Breast epithelium (tissue), 4 donors: Measurements from ENCODE around the gene ZNF627. TPM values are rescaled to one million over a fixed set of nuclear protein-coding genes. Genes with fewer than 3 reads are reported as not detected.
A peak's percentile ranks its signal among the peaks of the same experiment; 100 is the strongest.
"Not testable (repeated sequence)": the region's sequence is repeated elsewhere in the genome, so short reads cannot be mapped to it uniquely, and the experiment has no call there.

ENCODE experiments used
- DNase-seq, 2 donors: peaks; one replicate each; pipeline ENCODE4 v3.0.0-alpha.2; 2019; ENCODE audit warnings: low spot score in 2 of 2
- H3K27ac ChIP-seq, 2 donors: fragments of 200-600 bp; sonication (generic) in 1 of 2; one replicate each; pipeline ENCODE4 v1.5.1; 2016 to 2019; ENCODE audit warnings: mild to moderate bottlenecking in 1 of 2
- H3K27me3 ChIP-seq, 2 donors: fragments of 200-600 bp; sonication (generic) in 1 of 2; one replicate each; pipeline versions ENCODE4 v1.5.1 to v1.6.0; 2017 to 2019; ENCODE audit warnings: control low read depth in 1 of 2, mild to moderate bottlenecking in 1 of 2
- H3K36me3 ChIP-seq: fragments of 200-600 bp; one replicate; pipeline ENCODE4 v1.5.1; 2019
- H3K4me1 ChIP-seq, 2 donors: fragments of 200-600 bp; sonication (generic); one replicate each; pipeline ENCODE4 v1.5.1; 2016 to 2019; ENCODE audit warnings: control low read depth in 1 of 2
- H3K4me3 ChIP-seq, 3 donors: fragments of 200-600 bp; sonication (generic); 1 replicate in 2 of 3; 2 replicates in 1 of 3; pipeline ENCODE4 v1.5.1; 2016 to 2019; ENCODE audit warnings: mild to moderate bottlenecking in 3 of 3, moderate library complexity in 2 of 3
- H3K9me3 ChIP-seq, 2 donors: fragments of 200-600 bp; sonication (generic) in 1 of 2; one replicate each; pipeline ENCODE4 v1.5.1; 2016 to 2019; ENCODE audit warnings: control low read depth in 1 of 2
- CTCF ChIP-seq, 3 donors: fragments of 450-650 bp; IDR thresholded peaks; one replicate each; pipeline ENCODE4 v1.5.1; 2016 to 2017; ENCODE audit warnings: antibody characterized with exemption in 3 of 3, mild to moderate bottlenecking in 3 of 3, moderate library complexity in 3 of 3
- POLR2A ChIP-seq: fragments of 450-650 bp; IDR thresholded peaks from one replicate; pipeline ENCODE4 v1.6.1; 2016; ENCODE audit warnings: antibody characterized with exemption, mild to moderate bottlenecking, moderate library complexity
- POLR2AphosphoS5 ChIP-seq, 3 donors: sonication (generic); formaldehyde crosslinking; IDR thresholded peaks; one replicate each; pipeline ENCODE4 v1.6.1; 2017; ENCODE audit warnings: antibody characterized with exemption in 3 of 3
- intact Hi-C: fragments of 100-400 bp; cut with DNase I; formaldehyde crosslinking; loops from one replicate; pipeline ENCODE4 v1.15.1; 2023; ENCODE audit warnings: low total_unique reads
- total RNA-seq, 3 donors: library from RNA; depleted of rRNA; stranded (reverse); fragments of >200 nt; gene quantifications; one replicate each; pipeline ENCODE4 v1.1.0, GENCODE V29; 2016

Gene ZNF627
- total RNA-seq, 3 donors from 2014 or later, result 8.5 to 35.4 (median 23.3) TPM

GRCh38 chr19:11612816-11613511 lies 15.7 kb downstream of the ZNF627 start:
- no peak for DNase-seq
- Histone ChIP-seq H3K27ac (no peak overlapping the region), H3K9me3 (peaks cover 7 to 15% of the 10 kb centered on the region in 2 donors), H3K4me3 (no peak overlapping the region), H3K36me3 (peaks cover 15% of the 10 kb centered on the region), H3K4me1 (no peaks in the 10 kb centered on the region), H3K27me3 (no peaks in the 10 kb centered on the region)
- intact Hi-C loops, result no loop called here
- TF ChIP-seq CTCF (IDR thresholded peaks at IDR 0.05), result no peak
- no peak for TF ChIP-seq POLR2A
- no peak for TF ChIP-seq POLR2AphosphoS5 (IDR thresholded peaks at IDR 0.05)

- intact Hi-C loops, result no loop called here
- no peak for DNase-seq
- H3K36me3 ChIP-seq, result peaks cover 26% of the 10 kb centered on the region
Observed at GRCh38 chr19:11617180-11618062, 20.1 kb downstream of the ZNF627 start.

GRCh38 chr19:11620553-11620952 lies 23.3 kb downstream of the ZNF627 start:
- no peak for TF ChIP-seq CTCF (IDR thresholded peaks at IDR 0.05)
- no peak for TF ChIP-seq POLR2A
- TF ChIP-seq POLR2AphosphoS5 (IDR thresholded peaks at IDR 0.05), result no peak
- peaks cover 0 to 9% of the 10 kb centered on the region in 2 donors for H3K4me1 ChIP-seq
- peaks cover 7 to 20% of the 10 kb centered on the region in 2 donors for H3K9me3 ChIP-seq
- no peak overlapping the region for H3K4me3 ChIP-seq
- no peak for DNase-seq
- H3K27ac ChIP-seq, result no peak overlapping the region
- peaks cover 26% of the 10 kb centered on the region for H3K36me3 ChIP-seq
- H3K27me3 ChIP-seq, result no peaks in the 10 kb centered on the region
- intact Hi-C loops, result no loop called here

More at GRCh38 chr19:11617180-11618062, 20.1 kb downstream of the ZNF627 start:
- no peaks in the 10 kb centered on the region for H3K27me3 ChIP-seq
- no peak overlapping the region for H3K27ac ChIP-seq
- no peak overlapping the region for H3K4me3 ChIP-seq
- H3K9me3 ChIP-seq, result peaks cover 7 to 20% of the 10 kb centered on the region in 2 donors
- TF ChIP-seq CTCF (IDR thresholded peaks at IDR 0.05), result no peak
- no peaks in the 10 kb centered on the region for H3K4me1 ChIP-seq

GRCh38 chr19:11622401-11622800 lies 25.1 kb downstream of the ZNF627 start:
- H3K27me3 ChIP-seq, H3K4me3 ChIP-seq, DNase-seq, H3K4me1 ChIP-seq, intact Hi-C loops: not testable (repeated sequence)
- Histone ChIP-seq H3K36me3 (peaks cover 16% of the 10 kb centered on the region), H3K9me3 (peaks cover 4 to 11% of the 10 kb centered on the region in 2 donors), H3K27ac (peak overlapping the region in 1 of 2 donors; percentile 8)

GRCh38 chr19:11624069-11624463 lies 26.8 kb downstream of the ZNF627 start:
- Histone ChIP-seq H3K36me3 (peaks cover 8% of the 10 kb centered on the region), H3K9me3 (no peaks in the 10 kb centered on the region), H3K27me3 (no peaks in the 10 kb centered on the region), H3K4me1 (peaks cover 0 to 9% of the 10 kb centered on the region in 2 donors), H3K4me3 (peak overlapping the region in 2 of 3 donors; percentile 51 to 53), H3K27ac (no peak overlapping the region)
- no peak for DNase-seq
- intact Hi-C loops, result no loop called here
- TF ChIP-seq CTCF (IDR thresholded peaks at IDR 0.05), result no peak
- no peak for TF ChIP-seq POLR2A
- TF ChIP-seq POLR2AphosphoS5 (IDR thresholded peaks at IDR 0.05), result no peak
